Occipital lobe (tissue), 2 donors: ENCODE measurements around the gene RIN3. TPM values are rescaled to one million over a fixed set of nuclear protein-coding genes. Genes with fewer than 3 reads are reported as not detected.

Source experiments
- DNase-seq: peaks from one replicate; lab custom pipeline; 2025; lab: John Stamatoyannopoulos, UW
- total RNA-seq: library from RNA; depleted of rRNA; stranded (reverse); fragments of >200 nt; gene quantifications from one replicate; pipeline ENCODE4 v1.2.3, GENCODE V29; 2014

The RIN3 gene
- total RNA-seq, 1 donor from 2014 or later, result 1.4 TPM

DNA sequence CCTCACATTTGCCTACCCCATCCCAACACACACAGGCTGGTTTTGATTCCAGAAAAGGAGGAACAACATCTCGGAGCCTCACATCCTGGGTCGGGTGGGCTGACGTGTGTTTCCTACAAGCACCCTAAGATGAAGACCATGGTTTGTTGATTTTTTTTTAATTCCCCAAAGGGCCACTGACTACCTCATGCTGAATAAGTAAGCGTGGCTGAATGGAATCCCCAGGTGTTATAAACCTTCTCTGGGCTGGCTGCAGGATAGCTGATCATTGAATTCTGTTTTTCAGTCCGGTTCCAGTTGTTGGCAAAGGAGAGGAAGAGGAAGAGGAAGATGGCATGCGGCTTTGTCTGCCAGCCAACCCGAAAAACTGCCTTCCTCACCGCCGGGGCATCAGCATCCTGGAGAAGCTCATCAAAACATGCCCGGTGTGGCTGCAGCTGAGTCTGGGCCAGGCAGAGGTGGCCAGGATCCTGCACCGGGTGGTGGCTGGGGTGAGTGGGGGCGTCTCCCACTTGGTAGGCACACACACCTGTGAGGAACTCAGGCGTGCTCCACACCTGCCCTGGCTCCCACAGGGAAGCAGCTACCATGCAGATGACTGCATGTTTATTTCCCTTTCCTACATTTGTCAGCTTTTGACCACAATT lies 42.0 kb downstream of the RIN3 start:
- DNase-seq, result no peak

DNA sequence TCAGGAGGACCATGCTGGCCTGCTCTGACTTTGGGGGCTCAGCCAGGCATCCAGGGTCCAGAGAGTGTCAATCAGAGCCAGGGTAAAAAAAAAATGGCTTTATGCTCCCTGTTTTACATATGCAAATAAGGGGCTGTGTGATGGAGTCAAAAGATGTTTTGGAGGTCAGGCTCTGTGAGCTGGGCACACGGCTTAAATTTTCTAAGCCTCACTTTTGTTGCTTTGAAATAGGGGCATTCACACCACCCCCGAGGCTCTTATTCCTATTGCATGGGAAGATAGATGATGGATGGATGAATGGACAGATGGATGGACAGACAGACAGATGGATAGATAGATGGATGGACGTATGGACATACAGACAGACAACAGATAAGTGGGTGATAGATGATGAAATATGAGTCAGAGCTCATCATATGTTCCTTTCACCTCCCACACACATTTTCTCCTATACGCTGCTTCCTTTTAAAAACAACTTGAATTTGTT lies 42.7 kb downstream of the RIN3 start:
- DNase-seq, result no peak

DNA sequence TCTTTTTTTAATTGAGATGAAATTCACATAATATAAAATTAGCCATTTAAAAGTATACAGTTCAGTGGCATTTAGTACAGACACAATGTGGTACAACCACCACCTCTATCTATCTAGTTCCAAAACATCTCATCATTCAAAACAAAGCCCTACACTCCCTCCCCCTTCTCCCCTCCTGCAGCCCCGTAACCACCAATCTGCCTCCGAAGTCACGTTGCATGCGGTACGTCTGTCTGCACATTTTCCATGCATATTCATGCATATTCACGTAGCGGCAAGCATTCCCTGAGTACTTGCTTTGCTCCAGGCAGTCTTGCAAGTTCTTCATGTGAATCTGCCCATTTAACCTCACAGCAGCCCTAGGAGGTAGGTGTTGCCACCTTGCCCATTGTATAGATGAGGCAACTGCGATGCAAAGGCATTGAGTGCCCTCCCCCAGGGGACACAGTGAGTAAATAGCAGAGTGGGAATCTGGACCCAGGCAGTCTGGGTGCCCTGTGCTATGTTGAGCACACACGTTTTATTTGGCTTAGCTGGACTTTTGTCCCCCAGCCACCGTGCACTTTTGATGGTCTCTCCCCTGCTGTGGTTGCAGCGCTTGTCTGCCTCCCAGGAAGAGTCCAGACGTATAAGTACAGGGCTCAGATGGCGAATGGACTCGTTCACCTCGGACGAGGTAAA lies 43.4 kb downstream of the RIN3 start:
- no peak for DNase-seq

DNA sequence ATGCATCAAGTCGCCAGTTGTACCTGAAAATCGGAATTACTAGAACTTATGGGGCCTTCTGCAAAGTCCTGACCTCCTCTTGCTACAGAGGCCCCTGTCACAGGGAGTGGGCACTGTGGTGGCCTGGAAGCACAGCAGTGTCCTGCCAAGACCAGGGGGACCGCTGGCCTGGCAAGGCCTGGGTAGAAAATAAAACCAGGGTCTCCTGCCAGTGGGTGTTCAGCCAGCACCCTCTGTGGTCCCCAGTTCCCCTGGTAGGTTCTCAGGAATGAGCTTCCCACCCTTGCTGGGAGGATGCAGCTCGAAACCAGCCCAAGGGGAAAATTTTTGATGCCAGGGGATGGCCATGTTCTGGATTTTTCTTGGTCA lies 43.9 kb downstream of the RIN3 start:
- no peak for DNase-seq

GRCh38 chr14:92558319-92558718 lies 44.7 kb downstream of the RIN3 start:
- DNase-seq, result no peak

GRCh38 chr14:92559486-92559885 lies 45.9 kb downstream of the RIN3 start:
- no peak for DNase-seq

DNA sequence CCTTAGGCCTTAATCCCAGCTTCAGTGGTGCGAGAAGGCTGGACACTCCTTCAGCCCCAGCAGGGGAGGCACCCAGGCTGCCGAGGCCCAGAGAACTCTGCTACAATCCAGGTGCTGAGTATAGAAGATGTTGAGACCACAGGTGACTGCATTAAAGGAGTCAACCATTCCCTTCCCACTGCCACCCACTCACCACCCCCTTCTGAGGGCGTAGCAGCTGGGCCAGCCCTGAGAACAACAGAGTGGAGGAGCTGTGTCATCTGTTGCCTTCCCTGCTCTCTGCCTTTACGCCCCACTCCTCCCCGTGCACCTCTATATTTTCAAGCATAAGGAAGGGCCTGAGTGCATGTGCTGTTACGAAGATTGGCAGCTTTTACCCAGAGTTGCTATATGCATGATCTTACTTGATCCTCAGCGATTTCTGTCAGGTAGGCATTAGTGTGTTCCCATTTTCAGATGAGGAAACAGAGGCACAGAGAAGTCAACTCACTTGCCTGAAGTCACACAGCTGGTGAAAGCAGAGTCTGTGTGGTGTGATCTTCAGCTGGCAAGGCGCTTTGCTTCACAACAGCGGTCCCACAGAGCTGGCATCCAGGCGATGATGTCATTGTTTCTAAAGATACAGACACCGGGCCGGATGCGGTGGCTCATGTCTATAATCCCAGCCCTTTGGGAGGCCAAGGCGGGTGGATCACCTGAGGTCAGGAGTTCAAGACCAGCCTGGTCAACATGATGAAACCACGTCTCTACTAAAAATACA lies 46.7 kb downstream of the RIN3 start:
- no peak for DNase-seq

DNA sequence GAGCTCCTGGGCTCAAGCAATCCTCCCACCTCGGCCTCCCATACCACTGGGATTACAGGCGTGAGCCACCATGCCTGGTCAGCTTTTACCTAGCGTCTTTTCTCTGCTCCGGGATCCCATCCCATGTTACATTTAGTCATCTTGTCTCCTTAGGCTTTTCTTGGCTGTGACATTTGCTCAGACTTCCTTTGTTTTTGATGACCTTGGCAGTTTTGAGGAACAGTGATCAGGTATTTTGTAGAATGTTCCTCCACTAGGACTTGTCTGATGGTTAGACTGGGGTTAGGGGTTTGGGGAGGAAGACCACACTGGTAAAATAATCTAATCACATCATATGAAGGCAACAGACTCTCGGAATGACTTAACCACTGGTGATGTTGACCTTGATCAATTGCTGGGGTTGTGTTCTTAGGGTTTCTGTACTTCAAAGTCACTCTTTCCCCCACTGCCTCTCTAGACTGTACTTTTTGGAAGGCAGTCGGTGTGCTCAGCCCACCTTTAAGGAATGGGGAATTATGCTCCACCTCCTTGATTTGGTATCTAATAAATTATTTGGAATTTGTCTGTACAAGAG lies 48.4 kb downstream of the RIN3 start:
- no peak for DNase-seq

DNA sequence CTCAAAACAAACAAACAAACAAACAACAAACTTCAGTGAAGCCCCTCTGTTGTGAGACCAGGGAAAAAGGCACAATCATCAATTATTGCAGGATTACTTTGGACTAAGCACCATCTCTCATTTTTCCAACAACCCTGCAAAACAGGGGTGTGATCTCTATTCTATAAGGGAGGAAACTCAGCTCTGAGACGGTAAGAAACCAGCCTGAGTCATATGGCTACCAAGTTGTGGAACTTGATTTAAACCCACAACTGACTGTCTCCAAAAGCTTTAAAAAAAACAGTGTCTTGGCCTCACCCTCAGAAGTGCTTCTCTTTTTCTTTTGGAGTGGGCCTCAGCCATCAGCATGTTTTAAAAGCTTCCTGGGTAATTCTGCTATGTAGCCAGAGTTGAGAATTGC lies 49.8 kb downstream of the RIN3 start:
- DNase-seq, result no peak

DNA sequence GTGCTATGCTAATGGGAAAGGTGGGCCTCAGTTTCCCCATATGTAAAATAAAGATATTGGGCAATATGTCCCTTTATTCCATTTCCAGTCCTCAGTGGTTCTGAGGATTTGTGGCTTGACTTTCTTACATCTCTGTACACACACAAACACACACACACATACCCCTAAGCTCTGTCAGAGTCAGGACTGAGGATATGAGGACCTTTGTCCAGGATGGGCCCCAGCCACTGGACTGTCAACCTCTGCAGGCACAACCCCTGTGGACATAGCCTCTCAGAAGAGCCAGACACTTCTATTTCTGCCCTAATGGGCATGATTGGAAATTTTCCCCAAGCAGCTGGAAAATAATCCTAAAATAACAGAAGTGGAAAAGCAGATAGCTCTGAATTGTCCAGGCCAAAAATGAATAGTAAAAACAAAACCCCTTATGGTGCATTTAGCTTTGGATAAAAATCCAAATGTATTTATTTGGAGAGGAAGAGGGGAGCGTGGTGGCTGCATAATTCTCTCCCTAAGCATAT lies 50.2 kb downstream of the RIN3 start:
- DNase-seq, result no peak

GRCh38 chr14:92564344-92565039 lies 50.9 kb downstream of the RIN3 start:
- no peak for DNase-seq

- DNase-seq, result no peak
These were observed 51.6 kb downstream of the RIN3 start for GRCh38 chr14:92565040-92565717.

GRCh38 chr14:92565718-92566115 lies 52.1 kb downstream of the RIN3 start:
- no peak for DNase-seq

DNA sequence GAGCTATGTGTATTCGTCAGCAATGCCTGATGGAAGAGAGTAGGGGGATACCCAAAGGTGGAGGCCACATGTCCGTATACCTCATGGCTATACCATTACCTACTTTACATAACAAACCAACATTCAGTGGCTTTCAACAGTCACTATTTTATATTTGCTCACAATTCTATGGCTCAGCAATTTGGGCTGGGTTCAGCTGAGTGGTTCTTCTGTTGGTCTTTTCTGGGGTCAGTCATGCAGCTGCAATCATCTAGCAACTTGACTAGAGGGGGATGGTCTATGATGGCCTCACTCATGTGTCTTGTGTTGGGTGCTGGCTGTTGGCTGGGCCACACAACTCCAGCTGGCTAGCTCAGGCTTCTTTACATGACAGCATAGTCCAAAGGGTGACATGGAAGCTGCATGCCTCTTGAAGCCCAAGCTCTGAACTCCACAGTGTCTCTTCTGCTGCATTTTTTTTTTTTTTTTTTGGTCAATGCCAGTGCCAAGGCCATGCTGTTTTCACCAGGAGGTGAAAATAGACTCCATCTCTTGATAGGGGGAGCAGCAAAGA lies 53.7 kb downstream of the RIN3 start:
- no peak for DNase-seq

DNA sequence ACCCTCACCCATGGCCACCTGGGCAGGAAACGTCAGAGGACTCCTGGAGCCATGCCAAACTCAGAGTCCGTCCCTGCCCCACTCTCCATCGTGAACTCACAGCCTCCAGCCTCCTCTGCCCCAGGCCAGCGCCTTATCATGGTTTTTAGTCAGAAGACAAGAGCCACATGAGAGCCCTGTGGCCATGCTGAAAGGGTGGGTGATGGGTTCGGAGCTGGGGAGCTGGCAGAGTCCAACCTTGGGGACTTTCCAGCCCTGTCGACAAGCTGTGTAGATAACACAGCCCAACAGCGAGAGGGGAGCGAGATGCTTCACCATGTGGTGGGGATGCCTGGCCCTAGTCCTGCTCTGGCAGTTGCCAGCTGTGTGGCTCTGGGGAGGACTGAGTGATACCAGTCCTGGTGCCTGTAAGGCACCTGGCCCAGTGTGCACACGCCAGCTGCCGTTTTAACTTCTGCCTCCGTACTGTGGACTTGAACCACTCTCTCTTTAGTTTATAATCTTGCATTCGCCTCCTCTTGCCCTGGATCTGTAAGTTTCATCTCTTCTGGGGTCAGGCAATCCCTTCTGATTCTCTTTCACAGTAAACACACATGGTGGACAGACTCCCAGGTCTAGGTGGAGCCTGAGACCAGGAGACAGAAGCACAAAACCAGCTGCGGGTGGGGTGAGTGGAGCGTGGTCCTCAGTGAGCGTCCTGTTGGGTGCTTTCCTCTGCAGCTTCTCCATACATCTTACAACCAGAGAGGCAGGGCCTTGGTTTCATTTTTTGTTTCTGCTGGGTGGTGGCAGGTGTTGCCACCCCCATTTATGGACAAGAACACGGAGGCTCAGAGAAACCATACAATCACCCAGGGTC lies 55.3 kb downstream of the RIN3 start:
- DNase-seq, result no peak

DNA sequence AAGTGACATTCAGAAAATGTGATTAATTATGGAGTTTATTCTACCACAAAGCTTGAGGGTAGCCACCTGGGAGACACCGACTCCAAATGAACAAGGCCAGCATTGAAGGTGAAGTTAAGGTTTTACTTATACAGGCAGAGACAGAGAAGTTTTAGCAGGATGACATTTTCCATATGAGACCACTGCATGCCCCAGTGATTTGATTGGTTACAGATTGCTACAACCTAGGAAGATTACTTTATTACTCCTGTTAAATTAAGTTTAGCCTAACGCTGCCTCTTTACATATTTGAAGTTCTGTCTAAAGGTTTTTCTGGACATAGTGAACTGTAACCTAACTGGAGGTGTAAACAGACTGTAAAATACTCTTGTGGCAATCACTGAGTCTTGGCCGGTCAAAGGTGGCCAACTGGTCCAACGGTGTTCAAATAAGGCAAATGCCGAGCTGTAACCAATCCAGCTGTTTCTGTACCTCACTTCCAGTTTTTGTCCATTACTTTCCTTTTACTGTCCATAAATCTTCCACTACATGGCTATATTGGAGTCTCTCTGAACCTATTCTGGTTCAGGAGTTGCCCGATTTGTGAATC lies 57.2 kb downstream of the RIN3 start:
- DNase-seq, result no peak

- no peak for DNase-seq
These were observed 58.5 kb downstream of the RIN3 start for GRCh38 chr14:92572050-92572449.

DNA sequence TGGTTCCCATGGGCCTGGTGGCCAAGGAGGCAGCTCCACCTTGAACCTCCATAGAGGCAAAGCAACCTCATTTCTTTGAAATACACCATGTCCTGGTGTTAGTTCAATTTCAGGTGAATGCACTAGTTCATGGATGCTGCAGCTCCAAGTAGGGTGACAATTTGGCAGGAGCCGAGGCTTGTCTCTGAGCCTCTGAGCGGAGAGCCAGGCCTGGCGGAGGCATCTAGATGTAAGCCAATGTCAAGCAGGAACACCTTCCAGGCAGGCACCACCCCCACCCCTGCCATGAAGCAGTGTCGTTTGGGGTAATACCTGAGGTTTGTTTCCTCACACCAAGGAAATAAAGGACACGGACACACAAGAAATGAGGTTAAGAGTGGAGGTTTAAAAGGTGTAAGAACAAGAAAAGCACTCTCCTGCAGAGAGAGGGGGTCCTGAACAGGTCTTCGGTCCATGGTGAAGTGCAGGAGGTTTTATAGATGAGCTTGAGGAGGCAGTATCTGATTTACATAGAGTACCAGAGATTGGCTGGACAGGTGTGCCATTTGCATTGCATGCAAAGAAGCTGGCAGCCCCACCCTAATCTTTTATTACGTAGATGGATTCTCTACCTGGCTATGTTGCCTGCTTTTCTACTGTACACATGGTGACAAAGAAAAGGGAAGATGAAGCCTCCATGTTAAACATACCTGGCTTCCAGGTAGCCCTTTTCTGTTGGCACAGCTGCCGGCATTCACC lies 60.3 kb downstream of the RIN3 start:
- DNase-seq, result no peak
